Measurements from ENCODE around the gene FGD2.

DNA sequence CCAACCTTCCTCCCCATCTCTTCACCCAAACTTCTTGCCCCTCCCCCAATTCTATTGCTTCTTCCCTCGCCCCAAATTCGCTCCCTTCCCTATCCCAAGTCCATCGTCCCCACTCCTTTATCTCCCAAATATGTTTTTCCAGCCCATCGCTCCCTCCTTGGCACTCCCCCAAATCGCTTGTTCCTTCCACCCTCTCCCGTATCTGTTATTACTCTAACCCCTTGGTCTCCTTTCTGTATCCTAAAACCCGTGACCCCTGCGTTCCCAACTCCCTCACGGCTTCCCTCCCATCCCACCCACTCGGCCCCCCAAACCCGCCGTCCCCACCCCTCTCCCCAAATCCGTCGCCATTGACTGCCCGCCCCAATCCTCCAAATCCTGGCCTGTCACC, 20.0 kb upstream of the FGD2 start:
- TF ChIP-seq, protein P1, sequence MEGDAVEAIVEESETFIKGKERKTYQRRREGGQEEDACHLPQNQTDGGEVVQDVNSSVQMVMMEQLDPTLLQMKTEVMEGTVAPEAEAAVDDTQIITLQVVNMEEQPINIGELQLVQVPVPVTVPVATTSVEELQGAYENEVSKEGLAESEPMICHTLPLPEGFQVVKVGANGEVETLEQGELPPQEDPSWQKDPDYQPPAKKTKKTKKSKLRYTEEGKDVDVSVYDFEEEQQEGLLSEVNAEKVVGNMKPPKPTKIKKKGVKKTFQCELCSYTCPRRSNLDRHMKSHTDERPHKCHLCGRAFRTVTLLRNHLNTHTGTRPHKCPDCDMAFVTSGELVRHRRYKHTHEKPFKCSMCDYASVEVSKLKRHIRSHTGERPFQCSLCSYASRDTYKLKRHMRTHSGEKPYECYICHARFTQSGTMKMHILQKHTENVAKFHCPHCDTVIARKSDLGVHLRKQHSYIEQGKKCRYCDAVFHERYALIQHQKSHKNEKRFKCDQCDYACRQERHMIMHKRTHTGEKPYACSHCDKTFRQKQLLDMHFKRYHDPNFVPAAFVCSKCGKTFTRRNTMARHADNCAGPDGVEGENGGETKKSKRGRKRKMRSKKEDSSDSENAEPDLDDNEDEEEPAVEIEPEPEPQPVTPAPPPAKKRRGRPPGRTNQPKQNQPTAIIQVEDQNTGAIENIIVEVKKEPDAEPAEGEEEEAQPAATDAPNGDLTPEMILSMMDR (conservative IDR thresholded peaks at IDR 0.05; ENCODE audit: low read length): no peak
- no peak for TF ChIP-seq EZH2phosphoT487 (IDR thresholded peaks at IDR 0.05; ENCODE audit: borderline replicate concordance)

Data from Loucy (cell line).